Activated CD4-positive, alpha-beta T cell treated with anti-CD3 and anti-CD28 coated beads, Interleukin-2, amount 50 U/mL, for 16 hours (primary cell): Measurements from ENCODE around the gene CASKIN2.

Experiments used
- DNase-seq: peaks from one replicate; pipeline ENCODE4 v3.0.0-alpha.2; 2020

The CASKIN2 gene

DNA sequence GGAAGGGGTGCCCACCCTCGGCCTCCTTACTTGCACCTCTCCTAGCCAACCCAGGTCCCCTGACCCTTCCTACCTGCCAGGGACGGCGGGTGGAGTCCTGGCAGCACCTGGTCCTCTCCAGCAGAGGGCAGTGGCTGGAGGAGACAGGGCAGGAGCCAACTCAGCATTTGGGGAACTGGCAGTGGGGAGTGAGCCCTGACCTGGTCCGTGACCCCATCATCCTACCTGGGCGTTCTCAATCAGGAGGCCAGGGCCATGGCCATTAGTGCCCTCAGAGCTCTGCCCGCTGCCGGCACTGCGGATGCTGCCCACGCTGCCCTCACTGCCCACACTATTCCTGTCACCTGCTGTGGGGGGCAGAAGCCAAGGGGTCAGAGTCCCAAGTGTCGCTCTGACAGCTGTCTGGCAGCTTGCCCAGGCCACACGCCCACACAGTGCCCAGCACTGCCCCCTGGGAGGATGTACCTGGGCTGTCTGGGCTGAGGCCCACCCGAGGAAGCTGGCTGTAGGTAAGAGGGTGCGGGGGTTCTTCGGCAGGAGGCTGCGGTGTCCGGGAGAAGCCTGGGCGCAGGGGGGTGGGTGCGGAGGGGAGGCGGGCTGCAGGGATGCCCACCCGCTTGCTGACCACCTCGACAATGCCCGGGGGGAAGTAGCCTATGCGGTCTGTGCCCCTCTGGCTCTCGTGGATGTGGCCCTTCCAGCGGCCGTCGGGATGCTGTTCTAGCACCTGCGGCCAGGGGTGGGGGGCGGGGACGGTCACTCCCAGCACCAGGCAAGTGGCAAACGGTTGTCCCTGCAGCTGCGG, 10.8 kb downstream of the CASKIN2 start:
- peak; percentile 36 for DNase-seq

DNA sequence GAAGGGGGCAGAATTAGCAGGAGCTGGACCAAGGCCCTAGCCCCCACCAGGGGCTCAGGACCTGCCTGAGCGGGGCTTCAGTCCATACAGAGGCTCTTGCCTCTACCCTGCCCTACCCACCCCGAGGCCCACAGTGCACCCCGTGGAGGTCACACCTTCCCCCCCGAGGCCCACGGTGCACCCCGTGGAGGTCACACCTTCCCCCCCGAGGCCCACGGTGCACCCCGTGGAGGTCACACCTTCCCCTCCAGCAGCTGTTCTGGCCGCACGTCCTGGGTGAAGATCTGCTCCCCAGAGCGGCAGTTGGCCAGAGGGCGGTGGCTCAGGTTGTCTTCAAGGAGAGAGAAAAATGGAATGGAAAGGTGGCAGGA, 11.4 kb downstream of the CASKIN2 start:
- DNase-seq, result no peak

DNA sequence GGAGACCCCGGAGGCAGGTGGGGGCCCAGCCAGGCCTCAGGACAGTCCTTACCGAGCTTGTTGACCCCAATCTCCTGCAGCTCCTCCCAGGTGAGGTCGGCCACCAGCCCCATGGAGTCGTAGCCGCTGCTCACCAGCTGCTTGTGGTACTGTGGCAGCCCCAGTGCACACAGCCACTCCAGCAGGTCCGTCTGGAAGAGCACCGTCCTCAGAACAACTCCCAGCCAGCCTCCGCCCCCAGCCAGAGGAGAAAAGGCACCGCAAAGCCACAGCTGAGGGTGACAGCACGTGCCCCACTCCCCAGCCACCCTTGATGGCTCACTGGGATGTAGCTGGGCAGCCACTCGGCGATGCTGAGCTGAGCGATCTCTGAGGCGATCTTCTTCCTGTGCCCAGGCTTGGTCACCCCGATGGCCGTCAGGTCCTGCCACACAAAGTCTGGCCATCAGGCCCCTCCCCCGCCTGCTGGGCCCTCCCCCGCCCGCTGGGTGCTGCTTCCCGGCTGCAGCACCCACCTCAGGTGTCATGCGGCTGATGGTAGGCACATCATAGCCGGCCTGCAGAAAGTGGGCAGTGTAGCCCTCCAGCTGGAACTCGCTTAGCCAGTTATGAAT, 11.9 kb downstream of the CASKIN2 start:
- DNase-seq, result no peak

DNA sequence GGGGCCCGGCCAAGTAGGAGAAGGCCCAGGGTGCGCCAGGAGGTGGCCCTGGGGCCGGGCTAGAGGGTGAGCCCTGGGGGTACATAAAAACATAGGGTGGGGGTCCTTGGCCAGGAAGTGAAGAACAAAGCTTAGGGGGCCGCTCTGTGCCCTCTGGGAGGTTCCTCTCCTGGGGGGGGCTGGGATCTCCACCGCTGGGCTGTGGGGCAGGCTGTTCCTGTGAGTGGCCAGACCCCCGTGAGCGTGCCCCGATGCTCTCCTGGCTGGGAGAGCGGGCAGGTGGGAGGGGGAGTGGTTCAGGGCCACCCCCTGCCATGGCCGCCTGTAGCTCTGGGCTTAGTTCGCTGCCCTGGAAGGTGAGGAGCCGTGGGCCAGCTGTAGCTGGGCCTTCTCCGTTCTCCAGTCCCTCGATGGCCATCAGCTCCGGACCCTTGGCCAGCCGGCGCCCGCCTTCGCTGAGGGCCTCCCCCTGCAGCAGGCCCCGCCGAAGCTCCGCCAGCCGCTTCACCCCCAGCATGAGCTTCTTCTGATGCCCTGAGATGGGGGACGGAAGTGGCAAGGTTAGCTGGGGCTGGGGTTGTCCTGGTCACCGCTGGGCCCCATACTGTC, 12.5 kb downstream of the CASKIN2 start:
- DNase-seq, result no peak

DNA sequence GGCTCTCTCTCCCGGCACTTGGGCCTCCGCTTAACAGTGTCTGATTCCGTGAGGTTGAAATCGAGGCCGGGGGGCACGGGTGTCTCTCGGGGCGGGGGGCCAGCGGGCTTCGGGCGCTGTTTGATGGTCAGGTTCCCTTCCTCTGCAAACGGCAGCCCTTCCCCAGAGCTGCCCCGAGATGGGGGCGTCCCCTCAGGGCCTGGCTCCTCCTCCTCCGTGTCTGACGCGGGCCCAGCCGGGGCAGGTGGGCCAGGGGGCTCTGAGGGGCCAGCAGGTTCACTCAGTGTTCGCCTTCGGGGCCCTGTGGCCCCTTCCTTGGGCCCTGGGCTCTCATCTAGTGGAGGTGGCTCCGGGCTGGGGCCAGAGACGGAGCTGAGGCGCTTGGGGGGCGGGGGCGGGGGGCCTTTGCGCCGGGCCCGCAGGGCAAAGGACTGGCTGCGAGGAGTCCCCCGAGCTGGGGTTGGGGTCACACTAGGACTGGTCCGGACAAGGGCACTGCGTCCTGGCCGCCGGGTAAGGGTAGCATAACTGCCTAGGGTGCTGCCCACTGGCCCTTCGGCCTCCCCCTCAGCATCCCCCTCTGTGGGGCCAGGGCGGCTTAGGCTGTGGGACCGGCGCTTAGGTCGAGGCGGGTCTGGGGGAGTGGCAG, 13.1 kb downstream of the CASKIN2 start:
- no peak for DNase-seq

DNA sequence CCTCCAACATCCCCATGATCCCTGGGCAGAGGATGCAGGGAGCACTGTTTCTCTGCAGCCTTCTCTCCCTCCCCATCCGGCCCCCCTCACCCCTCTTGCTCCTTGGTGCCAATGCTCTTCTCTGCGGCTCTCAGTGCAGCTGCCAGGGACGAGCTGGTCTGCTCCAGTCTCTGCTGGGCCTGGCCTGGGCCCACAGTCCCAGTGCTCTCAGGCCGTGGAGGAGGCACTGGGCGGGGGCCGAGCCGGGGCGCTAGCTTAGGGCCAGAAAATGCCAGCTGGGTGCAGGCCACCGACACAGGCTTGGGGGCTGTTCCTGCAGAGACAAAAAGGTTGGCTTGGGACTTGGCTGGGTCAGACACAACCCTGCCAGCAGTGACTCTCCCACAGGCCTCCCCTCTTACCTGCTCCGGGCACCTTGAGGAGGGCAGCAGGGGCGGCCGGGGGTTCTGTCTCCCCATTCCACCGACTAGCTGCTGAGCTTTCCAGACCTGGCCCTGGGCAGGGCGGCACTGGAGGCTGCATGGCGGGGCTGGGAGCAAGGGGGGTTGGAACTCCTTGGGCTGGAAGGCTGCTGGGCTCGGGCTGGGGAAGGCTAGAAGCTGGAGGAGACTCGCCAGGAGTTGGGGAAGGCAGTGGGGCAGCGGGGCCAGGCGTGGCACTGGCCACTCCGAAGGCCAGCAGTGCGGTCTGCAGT, 13.8 kb downstream of the CASKIN2 start:
- DNase-seq, result no peak

DNA sequence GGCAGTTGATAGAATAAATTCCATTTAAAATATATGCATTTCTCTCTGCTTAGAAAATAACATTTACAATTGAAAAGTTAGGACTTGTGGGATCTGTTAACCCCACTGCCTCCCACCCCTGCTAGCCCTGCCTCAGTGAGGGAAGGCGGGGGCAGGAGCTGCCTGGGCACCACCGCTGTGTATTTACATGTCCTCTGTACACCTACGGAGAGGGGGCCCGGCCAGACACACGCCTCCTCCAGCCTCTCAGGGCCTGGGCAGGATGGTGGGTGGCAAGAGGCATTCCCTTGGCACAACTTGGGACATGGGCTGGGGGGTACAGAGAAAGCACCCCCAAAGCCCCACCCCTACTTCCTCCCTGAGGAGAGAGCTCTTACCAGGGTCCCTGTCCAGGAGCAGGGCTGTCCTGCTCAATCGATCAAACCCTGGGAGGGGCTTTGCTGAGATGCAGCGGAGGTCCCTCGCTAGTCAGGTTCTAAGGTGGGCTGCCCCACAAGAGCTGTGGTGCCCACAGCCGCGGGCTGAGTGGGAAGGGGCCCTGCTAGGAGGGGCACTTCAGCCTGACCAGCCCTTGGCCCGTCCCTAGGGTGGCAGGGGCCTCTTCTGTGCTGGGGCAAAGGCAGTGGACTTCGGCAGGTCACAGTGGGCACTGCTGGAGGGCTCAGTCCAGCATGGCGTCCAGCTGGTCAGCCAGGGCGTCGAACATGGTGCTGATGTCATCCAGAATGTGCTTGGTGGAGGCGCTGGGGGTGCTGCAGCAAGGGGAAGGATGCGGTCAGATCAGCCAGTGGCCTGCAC, 14.7 kb downstream of the CASKIN2 start:
- DNase-seq, result no peak

DNA sequence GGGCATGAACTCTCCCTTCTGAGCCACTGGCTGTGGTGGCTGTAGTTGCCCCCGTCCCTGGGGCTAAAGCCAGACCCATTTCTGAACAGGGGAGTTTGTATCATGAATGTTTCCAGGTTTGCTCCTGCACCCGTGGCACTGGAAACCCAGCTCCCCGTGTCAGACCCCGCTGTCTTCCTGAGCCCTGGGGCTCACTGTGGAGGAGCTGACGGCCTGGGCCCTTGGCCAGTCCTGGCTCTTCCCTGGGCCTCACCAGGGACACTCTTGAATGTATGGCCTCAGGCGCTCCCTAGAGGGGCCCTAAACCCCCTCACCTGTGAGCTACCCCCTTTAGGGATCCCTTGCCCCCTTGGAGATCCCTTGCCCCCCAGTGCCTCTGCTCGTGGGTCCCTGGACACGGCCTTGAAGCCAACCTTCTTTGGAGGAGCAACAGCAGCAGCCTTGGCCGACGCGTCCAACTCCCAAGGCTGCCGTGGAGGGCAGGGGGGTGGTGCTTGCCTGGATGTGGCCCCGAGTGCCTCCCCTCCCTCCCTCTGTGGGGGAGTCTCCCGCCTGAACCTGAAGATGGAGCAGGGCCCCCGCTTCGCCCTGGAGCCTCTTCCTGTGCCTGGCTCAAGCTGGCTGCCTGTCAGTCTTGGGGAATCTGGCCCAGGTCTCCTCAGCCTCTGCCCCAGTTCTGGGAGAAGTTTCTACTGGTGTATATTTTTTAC, 15.9 kb downstream of the CASKIN2 start:
- DNase-seq, result no peak

DNA sequence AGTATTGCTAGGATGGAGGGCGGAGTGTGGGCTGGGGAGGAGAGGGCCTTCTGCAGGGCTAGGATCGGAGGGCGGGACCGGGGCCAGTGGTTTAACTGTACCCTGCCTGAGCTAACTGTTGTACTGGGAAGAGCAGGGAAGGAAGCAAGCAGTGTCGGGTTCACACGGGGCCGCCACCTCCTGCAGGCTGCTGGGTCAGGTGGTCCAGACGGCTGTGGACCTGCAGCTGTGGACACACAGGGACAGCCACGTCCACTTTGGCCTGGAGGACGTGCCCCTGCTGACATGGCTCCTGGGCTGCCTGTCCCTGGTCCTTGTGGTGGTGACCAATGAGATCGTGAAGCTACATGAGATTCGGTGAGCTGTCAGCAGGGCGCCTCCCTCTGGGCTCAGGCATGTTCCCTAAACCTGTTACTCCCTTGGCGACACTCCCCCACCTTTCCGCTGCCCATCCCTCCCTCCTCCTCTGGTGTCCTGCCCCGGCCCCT, 16.6 kb downstream of the CASKIN2 start:
- no peak for DNase-seq

DNA sequence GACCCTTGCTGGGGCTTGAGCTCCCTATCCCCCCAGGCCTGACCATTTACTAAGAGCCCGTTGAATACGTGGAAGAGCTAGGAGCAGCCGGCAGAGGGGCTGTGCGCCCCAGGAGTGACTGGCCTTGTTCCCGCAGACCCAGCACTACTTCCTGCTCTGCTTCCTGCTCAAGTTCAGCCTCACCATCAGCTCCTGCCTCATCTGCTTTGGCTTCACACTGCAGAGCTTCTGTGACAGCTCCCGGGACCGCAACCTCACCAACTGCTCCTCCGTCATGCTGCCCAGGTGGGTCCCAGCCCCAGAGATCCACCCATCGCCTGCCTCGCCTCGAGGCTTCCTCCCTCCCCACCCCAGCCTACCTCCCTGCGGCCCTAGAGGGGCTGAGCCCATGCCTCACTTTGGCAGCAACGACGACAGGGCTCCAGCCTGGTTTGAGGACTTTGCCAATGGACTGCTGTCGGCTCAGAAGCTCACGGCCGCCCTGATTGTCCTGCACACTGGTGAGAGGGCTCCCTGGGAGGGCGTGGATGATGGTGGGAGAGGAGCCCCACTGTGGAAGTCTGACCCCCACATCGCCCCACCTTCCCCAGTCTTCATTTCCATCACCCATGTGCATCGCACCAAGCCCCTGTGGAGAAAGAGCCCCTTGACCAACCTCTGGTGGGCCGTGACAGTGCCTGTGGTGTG, 17.2 kb downstream of the CASKIN2 start:
- DNase-seq, result no peak

DNA sequence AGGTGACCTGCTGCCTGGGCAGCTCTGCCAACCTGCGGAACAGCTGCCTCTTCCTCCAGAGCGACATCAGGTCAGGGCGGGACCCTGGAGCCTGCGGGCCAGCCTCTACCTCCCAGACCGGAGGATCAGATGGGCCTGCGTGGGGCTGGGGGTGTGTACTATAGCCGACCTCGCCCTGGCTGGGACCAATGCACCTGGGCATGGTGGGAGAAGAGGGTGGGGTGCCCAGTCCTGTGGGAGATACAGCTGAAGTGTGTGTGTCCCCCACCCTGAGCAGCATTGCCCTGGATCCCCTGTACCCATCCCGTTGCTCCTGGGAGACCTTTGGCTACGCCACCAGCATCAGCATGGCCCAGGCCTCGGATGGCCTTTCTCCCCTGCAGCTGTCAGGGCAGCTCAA, 19.3 kb downstream of the CASKIN2 start:
- DNase-seq, result no peak

DNA sequence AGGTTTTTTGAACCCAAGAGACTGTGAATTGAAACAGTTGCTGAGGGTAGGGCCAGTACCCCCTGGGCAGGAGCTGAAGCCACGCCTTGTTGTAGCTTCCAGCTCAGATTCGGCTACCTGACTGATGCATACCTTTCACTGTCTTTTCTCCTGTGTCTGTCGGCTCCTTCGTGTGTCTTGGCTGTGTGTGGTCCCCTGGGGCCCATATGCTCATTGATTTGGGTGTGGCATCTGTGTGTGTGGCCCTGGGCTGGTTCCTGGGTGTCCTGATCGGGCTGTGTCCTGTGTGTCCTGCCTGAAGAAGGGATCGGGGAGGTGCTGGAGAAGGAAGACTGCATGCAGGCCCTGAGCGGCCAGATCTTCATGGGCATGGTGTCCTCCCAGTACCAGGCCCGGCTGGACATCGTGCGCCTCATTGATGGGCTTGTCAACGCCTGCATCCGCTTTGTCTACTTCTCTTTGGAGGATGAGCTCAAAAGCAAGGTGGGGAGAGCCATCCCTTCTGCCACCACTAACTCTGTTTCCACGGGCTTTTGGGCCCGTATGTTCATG, 20.9 kb downstream of the CASKIN2 start:
- no peak for DNase-seq

DNA sequence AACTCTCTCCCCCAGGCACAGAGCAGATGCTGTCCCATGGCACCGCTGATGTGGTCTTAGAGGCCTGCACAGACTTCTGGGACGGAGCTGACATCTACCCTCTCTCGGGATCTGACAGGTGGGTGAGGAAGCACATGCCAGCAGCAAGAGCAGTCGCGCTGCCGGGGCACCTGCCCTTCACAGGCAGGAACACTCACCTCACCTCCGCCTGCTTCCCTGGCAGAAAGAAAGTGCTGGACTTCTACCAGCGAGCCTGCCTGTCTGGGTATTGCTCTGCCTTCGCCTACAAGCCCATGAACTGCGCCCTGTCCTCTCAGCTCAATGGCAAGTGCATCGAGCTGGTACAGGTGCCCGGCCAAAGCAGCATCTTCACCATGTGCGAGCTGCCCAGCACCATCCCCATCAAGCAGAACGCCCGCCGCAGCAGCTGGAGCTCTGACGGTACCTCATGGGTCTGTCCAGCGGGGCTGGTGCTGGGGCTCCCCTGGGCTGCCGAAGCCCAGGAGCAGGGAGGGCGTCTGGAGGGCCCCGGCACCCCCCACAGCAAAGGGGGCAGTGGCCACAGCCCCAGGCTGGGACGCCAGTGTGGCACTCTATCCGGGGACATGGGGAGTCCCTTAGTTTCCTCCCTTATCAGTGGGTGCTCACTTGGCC, 21.7 kb downstream of the CASKIN2 start:
- DNase-seq, result no peak

DNA sequence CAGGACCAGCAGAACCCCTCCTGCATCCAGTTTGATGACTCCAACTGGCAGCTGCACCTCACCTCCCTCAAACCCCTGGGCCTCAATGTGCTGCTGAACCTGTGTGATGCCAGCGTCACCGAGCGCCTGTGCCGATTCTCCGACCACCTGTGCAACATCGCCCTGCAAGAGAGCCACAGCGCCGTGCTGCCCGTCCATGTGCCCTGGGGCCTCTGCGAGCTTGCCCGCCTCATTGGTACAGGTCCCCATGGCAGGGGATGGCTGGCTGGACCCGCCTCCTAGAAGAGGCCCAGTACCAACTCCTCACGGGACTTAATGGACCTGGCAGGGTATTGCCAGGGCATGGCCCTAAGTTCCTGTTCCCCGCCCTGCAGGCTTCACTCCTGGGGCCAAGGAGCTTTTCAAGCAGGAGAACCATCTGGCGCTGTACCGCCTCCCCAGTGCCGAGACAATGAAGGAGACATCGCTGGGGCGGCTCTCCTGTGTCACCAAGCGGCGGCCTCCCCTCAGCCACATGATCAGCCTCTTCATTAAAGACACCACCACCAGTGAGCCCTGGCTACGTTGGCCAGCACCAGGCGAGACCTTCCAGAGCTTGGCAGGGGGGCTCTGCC, 22.7 kb downstream of the CASKIN2 start:
- DNase-seq, result no peak

DNA sequence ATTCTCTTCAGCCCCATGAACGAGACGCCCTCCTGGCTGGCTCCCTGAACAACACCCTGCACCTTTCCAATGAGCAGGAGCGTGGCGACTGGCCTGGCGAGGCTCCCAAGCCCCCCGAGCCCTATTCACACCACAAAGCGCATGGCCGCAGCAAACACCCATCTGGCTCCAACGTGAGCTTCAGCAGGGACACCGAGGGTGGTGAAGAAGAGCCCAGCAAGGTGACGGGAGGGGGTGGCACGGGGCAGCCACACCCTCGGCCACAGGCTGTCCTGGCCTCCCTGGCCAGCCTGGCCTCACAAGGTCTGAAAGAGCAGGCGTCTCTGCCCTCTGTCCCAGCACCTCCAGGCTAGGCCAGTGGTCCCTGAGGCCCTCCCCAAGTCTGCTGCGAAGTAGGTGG, 23.7 kb downstream of the CASKIN2 start:
- DNase-seq, result no peak

DNA sequence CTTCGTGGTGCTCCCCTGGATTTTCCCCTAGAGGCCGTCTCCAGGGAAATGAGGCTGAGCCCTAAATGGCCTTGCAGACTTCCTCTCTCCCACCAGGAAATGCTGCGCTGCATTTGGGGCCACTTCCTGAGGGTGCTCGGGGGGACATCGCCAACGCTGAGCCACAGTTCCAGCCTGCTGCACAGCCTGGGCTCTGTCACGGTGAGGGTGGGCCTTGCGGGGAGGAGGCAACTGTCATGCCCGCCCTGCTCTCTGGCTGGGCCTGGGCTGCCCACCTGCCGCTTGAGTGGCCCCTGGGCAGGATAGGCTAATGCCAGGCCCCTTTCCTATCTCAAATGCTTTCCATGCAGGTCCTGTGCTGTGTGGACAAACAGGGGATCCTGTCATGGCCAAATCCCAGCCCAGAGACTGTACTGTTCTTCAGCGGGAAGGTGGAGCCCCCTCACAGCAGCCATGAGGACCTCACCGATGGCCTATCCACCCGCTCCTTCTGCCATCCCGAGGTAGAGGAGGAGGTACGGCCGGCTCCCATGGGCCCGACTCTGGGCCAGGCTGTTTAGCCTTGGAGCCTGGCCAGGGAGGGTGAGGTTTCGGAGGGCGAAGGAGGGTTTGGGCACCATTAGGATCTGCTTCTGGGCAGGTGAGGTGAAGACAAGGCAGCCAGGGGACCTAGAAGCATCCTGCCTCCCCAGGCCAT, 24.2 kb downstream of the CASKIN2 start:
- DNase-seq, result no peak

DNA sequence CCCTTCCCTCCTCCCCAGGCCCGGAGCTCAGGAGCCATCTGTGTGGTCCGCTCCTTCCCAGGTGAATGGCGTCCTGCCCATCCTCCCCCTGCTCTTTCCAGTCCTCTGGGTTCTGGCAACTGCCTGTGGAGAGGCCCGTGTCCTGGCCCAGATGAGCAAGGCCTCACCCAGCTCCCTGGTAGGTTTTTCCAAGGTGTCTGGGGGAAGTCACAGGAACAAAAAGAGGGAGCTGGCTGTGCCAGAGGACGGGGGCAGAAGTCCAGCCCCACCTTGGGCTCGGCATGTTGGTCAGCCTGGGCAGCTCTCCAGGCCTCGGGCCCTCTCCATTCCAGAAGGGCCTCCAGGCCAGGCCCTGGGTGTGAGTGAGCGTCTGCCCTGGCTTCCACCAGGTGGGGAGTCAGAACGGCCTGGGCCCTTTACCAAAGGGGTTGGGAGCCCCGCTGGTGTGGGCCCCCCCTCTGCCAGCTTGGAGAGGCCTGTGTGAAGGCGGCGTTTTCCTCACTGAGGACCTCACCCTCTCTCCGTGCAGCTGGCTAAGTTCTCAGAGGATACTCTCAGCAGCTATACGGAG, 25.1 kb downstream of the CASKIN2 start:
- no peak for DNase-seq

DNA sequence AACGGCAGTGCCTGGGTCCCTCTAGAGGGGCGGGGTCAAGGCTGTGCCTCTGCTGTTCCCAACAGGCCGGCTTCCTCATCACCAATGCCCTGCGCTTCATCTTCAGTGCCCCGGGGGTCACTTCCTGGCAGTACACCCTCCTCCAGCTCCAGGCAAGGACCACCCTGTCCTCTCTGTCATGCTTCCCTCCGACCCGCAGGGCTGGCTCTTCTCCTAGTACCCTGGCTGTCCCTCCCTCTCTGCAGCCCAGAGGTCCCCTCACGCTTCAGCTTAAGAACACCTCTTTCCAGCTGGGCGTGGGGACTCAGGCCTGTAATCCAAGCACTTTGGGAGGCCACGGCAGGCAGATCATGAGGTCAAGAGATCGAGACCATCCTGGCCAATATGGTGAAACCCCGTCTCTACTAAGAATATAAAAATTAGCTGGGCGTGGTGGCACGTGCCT, 25.8 kb downstream of the CASKIN2 start:
- DNase-seq, result no peak
